Esophagus muscularis mucosa (tissue), 3 donors: ENCODE results near the gene HOXA10.

Experiments used
- CTCF ChIP-seq, 3 experiments: fragments of 200-600 bp in 2 of 3; fragments of 450-650 bp in 1 of 3; sonication (generic) in 2 of 3; IDR thresholded peaks; one replicate each; pipeline ENCODE4 v1.5.1; 2017 to 2019; ENCODE audit warnings: antibody characterized with exemption in 3 of 3, mild to moderate bottlenecking in 2 of 3, moderate library complexity in 1 of 3
- POLR2A ChIP-seq: fragments of 450-650 bp; IDR thresholded peaks from one replicate; pipeline ENCODE4 v1.6.1; 2017; ENCODE audit warnings: antibody characterized with exemption, moderate library complexity, mild to moderate bottlenecking, low read depth
- POLR2AphosphoS5 ChIP-seq, 2 donors: sonication (generic); formaldehyde crosslinking; IDR thresholded peaks; one replicate each; pipeline ENCODE4 v1.6.1; 2017; ENCODE audit warnings: antibody characterized with exemption in 2 of 2

- TF ChIP-seq CTCF (IDR thresholded peaks at IDR 0.05) (no peak), POLR2A (no peak), POLR2AphosphoS5 (IDR thresholded peaks at IDR 0.05) (no peak)
These were observed 3.7 kb upstream of the HOXA10 start for GRCh38 chr7:27177795-27178320.
